HCT116 (cell line): ENCODE measurements around the gene CGGBP1. TPM values are rescaled to one million over a fixed set of nuclear protein-coding genes. Genes with fewer than 3 reads are reported as not detected.
A peak's percentile ranks its signal among the peaks of the same experiment; 100 is the strongest.

Experiments
- ATAC-seq: fragments of 200-7000 bp; cut with Tn5 transposase; 2 replicates; pipeline ENCODE4 v1.9.1; 2020; ENCODE audit warnings: mild to moderate bottlenecking, moderate library complexity
- BruUV-seq: library from RNA; stranded (reverse); fragments of 400-500 nt; replicated peaks from 2 replicates; lab custom pipeline; 2021; lab: Mats Ljungman, UMichigan
- CTCF ChIA-PET: fragments of 300-600 bp; sonication (Branson Sonifier 250); formaldehyde crosslinking; loops from one replicate; lab custom pipeline; 2021; ENCODE audit warnings: antibody characterized with exemption; lab: Charles Lee
- POLR2A ChIA-PET: fragments of 300-600, 350-600 bp; sonication (Branson Sonifier 250); formaldehyde crosslinking; loops from one replicate; lab custom pipeline; 2021; ENCODE audit warnings: antibody characterized with exemption; lab: Charles Lee
- RAD21 ChIA-PET, 2 experiments: fragments of 300-600 bp; sonication (Branson Sonifier 250); formaldehyde crosslinking; loops; one replicate each; lab custom pipeline; 2023; ENCODE audit warnings: low total read pairs in 2 of 2; ENCODE audit not compliant: uncharacterized antibody in 2 of 2, unreplicated experiment in 2 of 2, low non-redundant PET in 1 of 2; lab: Charles Lee
- DNase-seq: peaks from one replicate; pipeline ENCODE4 v3.0.0-alpha.2; 2010; ENCODE audit warnings: low read depth, low spot score
- H2AFZ ChIP-seq: fragments of 200-600 bp; shearing (Covaris generic), sonication (generic); 2 replicates; pipeline ENCODE4 v1.6.1; 2017; ENCODE audit warnings: low read depth, mixed run types, mixed read lengths, antibody characterized with exemption, low read length; ENCODE audit not compliant: poor library complexity, severe bottlenecking
- H3K27ac ChIP-seq: 2 replicates; pipeline ENCODE4 v1.5.1; 2012; ENCODE audit warnings: low read depth, low read length
- H3K27me3 ChIP-seq: fragments of 200-600 bp; sonication (generic); 2 replicates; pipeline ENCODE4 v1.6.1; 2016; ENCODE audit warnings: mixed run types, low read length, mixed read lengths; ENCODE audit not compliant: insufficient read depth
- H3K36me3 ChIP-seq, 2 experiments: fragments of 200-500 bp in 1 of 2; fragments of 200-600 bp in 1 of 2; sonication (Bioruptor generic) in 1 of 2; sonication (generic) in 1 of 2; 2 replicates each; pipeline versions ENCODE4 v1.5.1 to v1.6.1; 2014 to 2016; ENCODE audit warnings: low read length in 2 of 2, inconsistent platforms in 1 of 2, mixed read lengths in 1 of 2, mixed run types in 1 of 2; ENCODE audit not compliant: insufficient read depth in 2 of 2, control insufficient read depth in 1 of 2
- H3K4me1 ChIP-seq, 2 experiments: fragments of 200-600 bp in 1 of 2; sonication (generic) in 1 of 2; 2 replicates each; pipeline versions ENCODE4 v1.5.1 to v1.6.1; 2012 to 2017; ENCODE audit warnings: low read length in 2 of 2, inconsistent platforms in 1 of 2, mild to moderate bottlenecking in 1 of 2, mixed read lengths in 1 of 2, mixed run types in 1 of 2, moderate library complexity in 1 of 2; ENCODE audit not compliant: insufficient read depth in 2 of 2, control insufficient read depth in 1 of 2
- H3K4me2 ChIP-seq: fragments of 200-600 bp; sonication (generic); 2 replicates; pipeline ENCODE4 v1.6.1; 2017; ENCODE audit warnings: mixed run types, low read length, mixed read lengths
- H3K4me3 ChIP-seq, 2 experiments: fragments of 200-600 bp in 1 of 2; sonication (generic) in 1 of 2; replicated peaks in 1 of 2; 2 replicates each; pipeline ENCODE4 v1.5.1; 2011 to 2016; ENCODE audit warnings: low read length in 2 of 2, control low read depth in 1 of 2, low read depth in 1 of 2, mild to moderate bottlenecking in 1 of 2, mixed read lengths in 1 of 2, mixed run types in 1 of 2
- H3K79me2 ChIP-seq: fragments of 200-600 bp; sonication (generic); 2 replicates; pipeline ENCODE4 v1.6.1; 2017; ENCODE audit warnings: mild to moderate bottlenecking, mixed run types, low read length, moderate library complexity, mixed read lengths; ENCODE audit not compliant: insufficient read depth
- H3K9ac ChIP-seq: fragments of 200-600 bp; sonication (generic); 2 replicates; pipeline ENCODE4 v1.6.1; 2016; ENCODE audit warnings: low read length, mixed read lengths
- H3K9me2 ChIP-seq: fragments of 200-600 bp; sonication (generic), shearing (Covaris generic); 2 replicates; pipeline ENCODE4 v1.6.1; 2017; ENCODE audit warnings: mixed run types, mild to moderate bottlenecking, moderate library complexity; ENCODE audit not compliant: insufficient read depth
- H3K9me3 ChIP-seq, 2 experiments: fragments of 200-500 bp in 1 of 2; fragments of 200-600 bp in 1 of 2; sonication (Bioruptor generic) in 1 of 2; sonication (generic) in 1 of 2; 2 replicates each; pipeline ENCODE4 v1.6.1; 2014 to 2017; ENCODE audit warnings: low read length in 2 of 2, mixed read lengths in 2 of 2, inconsistent platforms in 1 of 2, low read depth in 1 of 2, mild to moderate bottlenecking in 1 of 2, mixed run types in 1 of 2, moderate library complexity in 1 of 2; ENCODE audit not compliant: control insufficient read depth in 1 of 2, insufficient read depth in 1 of 2
- H4K20me1 ChIP-seq: fragments of 200-600 bp; sonication (generic), shearing (Covaris generic); 2 replicates; pipeline ENCODE4 v1.6.1; 2017; ENCODE audit warnings: mixed run types, mild to moderate bottlenecking, moderate library complexity; ENCODE audit not compliant: insufficient read depth
- ELF1 ChIP-seq: IDR thresholded peaks from 2 replicates; pipeline ENCODE4 v1.6.1; 2012; ENCODE audit warnings: low read depth, borderline replicate concordance
- FOSL1 ChIP-seq: IDR thresholded peaks from 2 replicates; pipeline ENCODE4 v1.6.1; 2012; ENCODE audit warnings: low read depth
- JUND ChIP-seq: IDR thresholded peaks from 2 replicates; pipeline ENCODE4 v1.6.1; 2012
- POLR2A ChIP-seq: IDR thresholded peaks from 2 replicates; pipeline ENCODE4 v1.7.0; 2011; ENCODE audit warnings: borderline replicate concordance; ENCODE audit not compliant: insufficient read depth, insufficient read length; ENCODE audit errors: extremely low read depth
- POLR2AphosphoS5 ChIP-seq: IDR thresholded peaks from 2 replicates; pipeline ENCODE4 v1.6.1; 2011; ENCODE audit warnings: mild to moderate bottlenecking, low read depth, low read length, moderate library complexity
- RAD21 ChIP-seq: IDR thresholded peaks from 2 replicates; pipeline ENCODE4 v1.6.1; 2012; ENCODE audit warnings: low read depth, mild to moderate bottlenecking
- SIN3A ChIP-seq: IDR thresholded peaks from 2 replicates; pipeline ENCODE4 v1.6.1; 2012; ENCODE audit warnings: low read depth
- SRF ChIP-seq: IDR thresholded peaks from 2 replicates; pipeline ENCODE4 v1.6.1; 2012; ENCODE audit warnings: low read depth
- TCF7L2 ChIP-seq: IDR thresholded peaks from 2 replicates; pipeline ENCODE4 v1.7.0; 2011; ENCODE audit warnings: borderline replicate concordance, inconsistent platforms; ENCODE audit not compliant: insufficient read depth, insufficient read length; ENCODE audit errors: extremely low read depth
- ZFX ChIP-seq: fragments of 450-650 bp; IDR thresholded peaks from 2 replicates; pipeline ENCODE4 v1.6.1; 2017
- ZNF274 ChIP-seq: fragments of 200-500 bp; sonication (Bioruptor generic); IDR thresholded peaks from 2 replicates; pipeline ENCODE4 v1.6.1; 2014; ENCODE audit warnings: mild to moderate bottlenecking, low read depth, low read length, inconsistent platforms
- intact Hi-C: fragments of 100-400 bp; cut with micrococcal nuclease; formaldehyde crosslinking; loops from 2 replicates; pipeline ENCODE4 v1.10.0; 2022
- total RNA-seq: library from RNA; stranded (reverse); gene quantifications from one replicate; pipeline ENCODE4 v1.2.1, GENCODE V29; 2021; ENCODE audit not compliant: unreplicated experiment
- TF ChIP-seq, protein P1 (sequence below), 3 experiments: fragments of 200-600 bp in 1 of 3; sonication (generic) in 1 of 3; IDR thresholded peaks in 2 of 3; conservative IDR thresholded peaks in 1 of 3; 2 replicates each; pipeline ENCODE4 v1.5.1; 2012 to 2017; ENCODE audit warnings: low read depth in 2 of 3, low read length in 2 of 3, antibody characterized with exemption in 1 of 3, borderline replicate concordance in 1 of 3, control low read depth in 1 of 3, mild to moderate bottlenecking in 1 of 3, mixed read lengths in 1 of 3, mixed run types in 1 of 3, moderate library complexity in 1 of 3; ENCODE audit not compliant: insufficient read depth in 1 of 3
- TF ChIP-seq, protein P2 (sequence below): IDR thresholded peaks from 2 replicates; pipeline ENCODE4 v1.6.1; 2011; ENCODE audit warnings: mild to moderate bottlenecking, low read length, moderate library complexity; ENCODE audit not compliant: insufficient replicate concordance; ENCODE audit errors: extremely low read depth
- TF ChIP-seq, protein P3 (sequence below): IDR thresholded peaks from 2 replicates; pipeline ENCODE4 v1.6.1; 2012; ENCODE audit warnings: low read depth

Gene CGGBP1
- total RNA-seq, 1 experiment from 2014 or later = 52.7 TPM

DNA sequence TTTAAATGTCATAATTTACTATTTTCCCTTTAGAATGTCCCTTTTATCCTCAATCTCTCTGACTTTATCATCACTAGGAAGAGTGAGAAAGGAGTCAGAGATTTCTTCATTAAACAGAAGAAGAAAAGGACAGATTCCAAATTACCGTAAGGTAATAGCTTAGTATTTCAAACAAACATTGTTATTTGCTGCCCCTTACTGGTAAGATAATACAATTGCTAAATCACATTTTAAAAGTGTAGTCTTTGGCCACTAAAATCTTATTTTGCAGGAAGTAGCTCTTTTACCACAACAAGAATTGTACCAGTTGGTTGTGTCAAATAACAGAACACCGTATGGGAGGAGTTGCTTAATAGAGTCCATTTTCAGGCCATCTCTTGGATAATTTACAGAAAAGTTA is 53.7 kb downstream of the CGGBP1 start:
- Histone ChIP-seq H3K79me2 (no peaks in the 10 kb centered on the region), H3K27me3 (no peaks in the 10 kb centered on the region), H3K36me3 (no peaks in the 10 kb centered on the region), H2AFZ (no peak overlapping the region), H3K4me3 (no peak overlapping the region), H4K20me1 (no peaks in the 10 kb centered on the region), H3K4me1 (no peaks in the 10 kb centered on the region), H3K9me2 (no peaks in the 10 kb centered on the region), H3K4me2 (no peak overlapping the region), H3K27ac (no peak overlapping the region), H3K9me3 (no peaks in the 10 kb centered on the region), H3K9ac (no peak overlapping the region)
- intact Hi-C loops = loop anchor here (1.0 to 10.0 kb wide), 2 partner anchors 500 to 745 kb away; no protein-coding TSS in a partner anchor
- DNase-seq (peak; percentile 18), ATAC-seq (peak; percentile 47; the same call in 1 of the 2 replicates)
- TF ChIP-seq, protein P1, sequence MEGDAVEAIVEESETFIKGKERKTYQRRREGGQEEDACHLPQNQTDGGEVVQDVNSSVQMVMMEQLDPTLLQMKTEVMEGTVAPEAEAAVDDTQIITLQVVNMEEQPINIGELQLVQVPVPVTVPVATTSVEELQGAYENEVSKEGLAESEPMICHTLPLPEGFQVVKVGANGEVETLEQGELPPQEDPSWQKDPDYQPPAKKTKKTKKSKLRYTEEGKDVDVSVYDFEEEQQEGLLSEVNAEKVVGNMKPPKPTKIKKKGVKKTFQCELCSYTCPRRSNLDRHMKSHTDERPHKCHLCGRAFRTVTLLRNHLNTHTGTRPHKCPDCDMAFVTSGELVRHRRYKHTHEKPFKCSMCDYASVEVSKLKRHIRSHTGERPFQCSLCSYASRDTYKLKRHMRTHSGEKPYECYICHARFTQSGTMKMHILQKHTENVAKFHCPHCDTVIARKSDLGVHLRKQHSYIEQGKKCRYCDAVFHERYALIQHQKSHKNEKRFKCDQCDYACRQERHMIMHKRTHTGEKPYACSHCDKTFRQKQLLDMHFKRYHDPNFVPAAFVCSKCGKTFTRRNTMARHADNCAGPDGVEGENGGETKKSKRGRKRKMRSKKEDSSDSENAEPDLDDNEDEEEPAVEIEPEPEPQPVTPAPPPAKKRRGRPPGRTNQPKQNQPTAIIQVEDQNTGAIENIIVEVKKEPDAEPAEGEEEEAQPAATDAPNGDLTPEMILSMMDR (IDR thresholded peaks at IDR 0.05 in 2 of 3, conservative IDR thresholded peaks at IDR 0.05 in 1 of 3; ENCODE audit: borderline replicate concordance in 1 of 3, insufficient read depth in 1 of 3, low read depth in 2 of 3, low read length in 2 of 3) = peak in 2 of 3 experiments; percentile 12 to 52; a peak in 2 of 6 replicates
- TF ChIP-seq ZNF274 = no peak
- TF ChIP-seq RAD21 = peak; percentile 46
- TF ChIP-seq FOSL1 = no peak
- TF ChIP-seq JUND = no peak
- no peak for TF ChIP-seq SRF
- TF ChIP-seq, protein P2, sequence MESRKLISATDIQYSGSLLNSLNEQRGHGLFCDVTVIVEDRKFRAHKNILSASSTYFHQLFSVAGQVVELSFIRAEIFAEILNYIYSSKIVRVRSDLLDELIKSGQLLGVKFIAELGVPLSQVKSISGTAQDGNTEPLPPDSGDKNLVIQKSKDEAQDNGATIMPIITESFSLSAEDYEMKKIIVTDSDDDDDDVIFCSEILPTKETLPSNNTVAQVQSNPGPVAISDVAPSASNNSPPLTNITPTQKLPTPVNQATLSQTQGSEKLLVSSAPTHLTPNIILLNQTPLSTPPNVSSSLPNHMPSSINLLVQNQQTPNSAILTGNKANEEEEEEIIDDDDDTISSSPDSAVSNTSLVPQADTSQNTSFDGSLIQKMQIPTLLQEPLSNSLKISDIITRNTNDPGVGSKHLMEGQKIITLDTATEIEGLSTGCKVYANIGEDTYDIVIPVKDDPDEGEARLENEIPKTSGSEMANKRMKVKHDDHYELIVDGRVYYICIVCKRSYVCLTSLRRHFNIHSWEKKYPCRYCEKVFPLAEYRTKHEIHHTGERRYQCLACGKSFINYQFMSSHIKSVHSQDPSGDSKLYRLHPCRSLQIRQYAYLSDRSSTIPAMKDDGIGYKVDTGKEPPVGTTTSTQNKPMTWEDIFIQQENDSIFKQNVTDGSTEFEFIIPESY = no peak
- TF ChIP-seq ZFX = no peak
- TF ChIP-seq, protein P3, sequence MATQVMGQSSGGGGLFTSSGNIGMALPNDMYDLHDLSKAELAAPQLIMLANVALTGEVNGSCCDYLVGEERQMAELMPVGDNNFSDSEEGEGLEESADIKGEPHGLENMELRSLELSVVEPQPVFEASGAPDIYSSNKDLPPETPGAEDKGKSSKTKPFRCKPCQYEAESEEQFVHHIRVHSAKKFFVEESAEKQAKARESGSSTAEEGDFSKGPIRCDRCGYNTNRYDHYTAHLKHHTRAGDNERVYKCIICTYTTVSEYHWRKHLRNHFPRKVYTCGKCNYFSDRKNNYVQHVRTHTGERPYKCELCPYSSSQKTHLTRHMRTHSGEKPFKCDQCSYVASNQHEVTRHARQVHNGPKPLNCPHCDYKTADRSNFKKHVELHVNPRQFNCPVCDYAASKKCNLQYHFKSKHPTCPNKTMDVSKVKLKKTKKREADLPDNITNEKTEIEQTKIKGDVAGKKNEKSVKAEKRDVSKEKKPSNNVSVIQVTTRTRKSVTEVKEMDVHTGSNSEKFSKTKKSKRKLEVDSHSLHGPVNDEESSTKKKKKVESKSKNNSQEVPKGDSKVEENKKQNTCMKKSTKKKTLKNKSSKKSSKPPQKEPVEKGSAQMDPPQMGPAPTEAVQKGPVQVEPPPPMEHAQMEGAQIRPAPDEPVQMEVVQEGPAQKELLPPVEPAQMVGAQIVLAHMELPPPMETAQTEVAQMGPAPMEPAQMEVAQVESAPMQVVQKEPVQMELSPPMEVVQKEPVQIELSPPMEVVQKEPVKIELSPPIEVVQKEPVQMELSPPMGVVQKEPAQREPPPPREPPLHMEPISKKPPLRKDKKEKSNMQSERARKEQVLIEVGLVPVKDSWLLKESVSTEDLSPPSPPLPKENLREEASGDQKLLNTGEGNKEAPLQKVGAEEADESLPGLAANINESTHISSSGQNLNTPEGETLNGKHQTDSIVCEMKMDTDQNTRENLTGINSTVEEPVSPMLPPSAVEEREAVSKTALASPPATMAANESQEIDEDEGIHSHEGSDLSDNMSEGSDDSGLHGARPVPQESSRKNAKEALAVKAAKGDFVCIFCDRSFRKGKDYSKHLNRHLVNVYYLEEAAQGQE = no peak
- no peak for TF ChIP-seq POLR2AphosphoS5
- no peak for TF ChIP-seq SIN3A
- no peak for TF ChIP-seq ELF1
- TF ChIP-seq TCF7L2 = no peak
- no peak for TF ChIP-seq POLR2A
- ChIA-PET CTCF (interaction anchor here (0.7 to 2.5 kb wide), 18 partner anchors 9 to 1302 kb away, joined by 3 to 26 read pairs (median 4); partner anchors contain the start of genes C3orf38 and CHMP2B), RAD21 (interaction anchor here (0.6 to 1.1 kb wide), 2 partner anchors 132 to 746 kb away, joined by 3 to 4 read pairs; no protein-coding TSS in a partner anchor), POLR2A (no interaction called here)
- no TSS peak for BruUV-seq
